ENCODE results near the gene PTPN13. TPM values are rescaled to one million over a fixed set of nuclear protein-coding genes. Genes with fewer than 3 reads are reported as not detected.

The PTPN13 gene
- total RNA-seq, 2 donors from 2014 or later, result 18.6 to 36.4 TPM

DNA sequence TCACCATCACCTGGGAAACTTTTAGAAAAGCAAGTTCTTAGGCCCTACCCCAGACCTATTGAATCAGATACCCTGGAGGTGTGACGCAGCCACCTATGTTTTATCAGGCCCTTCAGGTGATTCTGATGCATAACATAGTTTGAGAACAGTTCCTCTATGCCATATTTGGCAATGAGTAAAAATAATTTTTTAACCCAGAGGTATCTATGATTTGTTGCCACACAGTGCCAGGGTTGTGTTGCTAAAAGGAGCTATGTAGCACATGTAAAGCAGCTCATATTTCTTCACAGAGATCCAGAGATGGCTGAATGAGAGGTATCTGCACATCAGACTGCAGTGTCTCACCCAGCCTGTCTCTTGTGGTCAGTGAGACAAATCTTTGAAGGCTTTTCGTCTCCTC lies 85.3 kb downstream of the PTPN13 start:
- Histone ChIP-seq H3K4me1 (ENCODE audit: control insufficient read depth in 1 of 2, low read depth in 2 of 2) (no peaks in the 10 kb centered on the region), H3K36me3 (no peaks in the 10 kb centered on the region), H3K4me3 (no peak overlapping the region), H3K27me3 (replicated peaks; ENCODE audit: insufficient read depth) (no peaks in the 10 kb centered on the region), H3K9me3 (no peaks in the 10 kb centered on the region), H3K27ac (no peak overlapping the region)
- TF ChIP-seq CTCF (IDR thresholded peaks at IDR 0.05), result no peak
- no peak for DNase-seq (ENCODE audit: low spot score)
- ATAC-seq (ENCODE audit: insufficient number of reproducible peaks, low FRiP score, low read depth), result no peak

DNA sequence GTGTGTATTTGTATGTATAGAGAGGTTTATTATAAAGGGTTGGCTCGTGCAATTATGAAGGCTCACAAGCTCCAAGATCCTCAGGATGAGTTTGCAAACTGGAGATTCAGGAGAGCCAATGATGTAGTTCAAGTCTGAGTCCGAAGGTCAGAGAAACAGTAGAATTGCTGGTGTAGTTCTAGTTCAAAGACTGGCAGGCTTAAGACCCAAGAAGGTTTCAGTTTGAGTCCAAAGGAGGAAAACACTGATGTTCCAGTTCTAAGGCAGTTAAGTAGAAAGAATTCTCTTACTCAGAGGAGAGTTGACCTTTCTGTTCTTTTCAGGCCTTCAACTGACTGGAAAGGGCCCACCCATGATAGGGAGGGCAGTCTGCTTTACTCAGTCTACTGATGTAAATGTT lies 89.1 kb downstream of the PTPN13 start:
- Histone ChIP-seq H3K4me1 (ENCODE audit: control insufficient read depth in 1 of 2, low read depth in 2 of 2) (no peaks in the 10 kb centered on the region), H3K36me3 (no peaks in the 10 kb centered on the region), H3K4me3 (no peak overlapping the region), H3K9me3 (no peaks in the 10 kb centered on the region), H3K27me3 (replicated peaks; ENCODE audit: insufficient read depth) (no peaks in the 10 kb centered on the region), H3K27ac (no peak overlapping the region)
- no peak for DNase-seq (ENCODE audit: low spot score)
- ATAC-seq (ENCODE audit: insufficient number of reproducible peaks, low FRiP score, low read depth), result no peak
- no peak for TF ChIP-seq CTCF (IDR thresholded peaks at IDR 0.05)

GRCh38 chr4:86683983-86684382 lies 89.9 kb downstream of the PTPN13 start:
- Histone ChIP-seq H3K4me1 (ENCODE audit: control insufficient read depth in 1 of 2, low read depth in 2 of 2) (no peaks in the 10 kb centered on the region), H3K4me3 (no peak overlapping the region), H3K27ac (no peak overlapping the region), H3K9me3 (no peaks in the 10 kb centered on the region), H3K36me3 (no peaks in the 10 kb centered on the region), H3K27me3 (replicated peaks; ENCODE audit: insufficient read depth) (no peaks in the 10 kb centered on the region)
- ATAC-seq (ENCODE audit: insufficient number of reproducible peaks, low FRiP score, low read depth), result no peak
- no peak for TF ChIP-seq CTCF (IDR thresholded peaks at IDR 0.05)
- no peak for DNase-seq (ENCODE audit: low spot score)

- no peak for TF ChIP-seq CTCF (IDR thresholded peaks at IDR 0.05)
- Histone ChIP-seq H3K9me3 (no peaks in the 10 kb centered on the region), H3K4me1 (ENCODE audit: control insufficient read depth in 1 of 2, low read depth in 2 of 2) (no peaks in the 10 kb centered on the region), H3K4me3 (no peak overlapping the region), H3K27ac (no peak overlapping the region), H3K36me3 (no peaks in the 10 kb centered on the region), H3K27me3 (replicated peaks; ENCODE audit: insufficient read depth) (no peaks in the 10 kb centered on the region)
- ATAC-seq (ENCODE audit: insufficient number of reproducible peaks, low FRiP score, low read depth) (no peak), DNase-seq (ENCODE audit: low spot score) (no peak)
Measured at GRCh38 chr4:86685401-86685800, 91.3 kb downstream of the PTPN13 start.

GRCh38 chr4:86686741-86687140 lies 92.6 kb downstream of the PTPN13 start:
- no peaks in the 10 kb centered on the region for H3K9me3 ChIP-seq
- H3K4me3 ChIP-seq, result no peak overlapping the region
- no peak for TF ChIP-seq CTCF (IDR thresholded peaks at IDR 0.05)
- no peak for DNase-seq (ENCODE audit: low spot score)
- H3K4me1 ChIP-seq (ENCODE audit: control insufficient read depth in 1 of 2, low read depth in 2 of 2), result no peaks in the 10 kb centered on the region
- ATAC-seq (ENCODE audit: insufficient number of reproducible peaks, low FRiP score, low read depth), result no peak
- no peaks in the 10 kb centered on the region for H3K36me3 ChIP-seq
- no peak overlapping the region for H3K27ac ChIP-seq
- no peaks in the 10 kb centered on the region for H3K27me3 ChIP-seq (replicated peaks; ENCODE audit: insufficient read depth)
